HepG2 (cell line): ENCODE results near the gene PDPK1. TPM values are rescaled to one million over a fixed set of nuclear protein-coding genes. Genes with fewer than 3 reads are reported as not detected.
A peak's percentile ranks its signal among the peaks of the same experiment; 100 is the strongest.

Source experiments
- ATF2 ChIP-seq: sonication (generic); formaldehyde crosslinking; IDR thresholded peaks from 2 replicates; pipeline ENCODE4 v1.4.0; 2020; ENCODE audit warnings: missing genetic modification reagents
- HNF1A ChIP-seq, 2 experiments: sonication (generic) in 1 of 2; formaldehyde crosslinking in 1 of 2; IDR thresholded peaks; 2 replicates each; pipeline versions ENCODE4 v1.4.0 to v1.6.1; 2016 to 2020; ENCODE audit warnings: borderline replicate concordance in 1 of 2, low read depth in 1 of 2, mild to moderate bottlenecking in 1 of 2, missing genetic modification reagents in 1 of 2
- HNF1B ChIP-seq: sonication (generic); formaldehyde crosslinking; IDR thresholded peaks from 2 replicates; pipeline ENCODE4 v1.5.1; 2020; ENCODE audit warnings: mild to moderate bottlenecking, moderate library complexity, missing genetic modification reagents
- KDM6A ChIP-seq: IDR thresholded peaks from 2 replicates; pipeline ENCODE4 v1.6.1; 2016; ENCODE audit warnings: low read depth
- MAF1 ChIP-seq: sonication (generic); formaldehyde crosslinking; IDR thresholded peaks from 2 replicates; pipeline ENCODE4 v1.5.0; 2020; ENCODE audit warnings: missing genetic modification reagents, borderline replicate concordance
- NR2F2 ChIP-seq: IDR thresholded peaks from 2 replicates; pipeline ENCODE4 v1.6.1; 2012; ENCODE audit warnings: low read depth, inconsistent platforms, borderline replicate concordance
- RELA ChIP-seq: sonication (generic); formaldehyde crosslinking; IDR thresholded peaks from 2 replicates; pipeline ENCODE4 v1.4.0; 2020; ENCODE audit warnings: missing genetic modification reagents
- SMARCC2 ChIP-seq: fragments of 450-650 bp; IDR thresholded peaks from 2 replicates; pipeline ENCODE4 v1.6.1; 2017; ENCODE audit warnings: antibody characterized with exemption, mild to moderate bottlenecking
- SNAI1 ChIP-seq: sonication (generic); formaldehyde crosslinking; IDR thresholded peaks from 2 replicates; pipeline ENCODE4 v1.5.0; 2020; ENCODE audit warnings: mild to moderate bottlenecking, missing genetic modification reagents, borderline replicate concordance
- ZBTB7B ChIP-seq: sonication (generic); formaldehyde crosslinking; IDR thresholded peaks from 2 replicates; pipeline ENCODE4 v1.4.0; 2020; ENCODE audit warnings: missing genetic modification reagents
- ZNF101 ChIP-seq: sonication (generic); formaldehyde crosslinking; IDR thresholded peaks from 2 replicates; pipeline ENCODE4 v1.4.0; 2020; ENCODE audit warnings: mild to moderate bottlenecking, low read depth, missing genetic modification reagents, borderline replicate concordance
- ZNF788 ChIP-seq: sonication (generic); formaldehyde crosslinking; IDR thresholded peaks from 2 replicates; pipeline ENCODE4 v1.5.0; 2020; ENCODE audit warnings: mild to moderate bottlenecking, missing genetic modification reagents, borderline replicate concordance
- polyA plus RNA-seq, 8 experiments: library from polyadenylated mRNA; depleted of rRNA in 3 of 8; stranded (reverse) in 7 of 8; unstranded in 1 of 8; fragments of >200 nt; fragmentation: Illumina TruSeq in 4 of 8; extraction: Trizol in 4 of 8; gene quantifications; 2 replicates each; pipeline versions ENCODE4 v1.2.1 to v1.2.3, GENCODE V29; 2011 to 2016; ENCODE audit warnings: low read depth in 4 of 8, missing spikeins in 1 of 8, mixed read lengths in 1 of 8; ENCODE audit not compliant: insufficient read depth in 1 of 8
- total RNA-seq, 5 experiments: library from RNA; depleted of rRNA; stranded (reverse); fragments of >200 nt; fragmentation: Illumina TruSeq; extraction: Trizol; gene quantifications; 2 replicates each; pipeline ENCODE4 v1.2.3, GENCODE V29; 2016; ENCODE audit warnings: low read depth in 1 of 5
- TF ChIP-seq, protein P1 (sequence below): sonication (generic); formaldehyde crosslinking; IDR thresholded peaks from 2 replicates; pipeline ENCODE4 v1.4.0; 2020; ENCODE audit warnings: missing genetic modification reagents
- TF ChIP-seq, protein P2 (sequence below): sonication (generic); formaldehyde crosslinking; IDR thresholded peaks from 2 replicates; pipeline ENCODE4 v1.4.0; 2020; ENCODE audit warnings: missing genetic modification reagents, borderline replicate concordance

Gene PDPK1
- total and polyA plus RNA-seq, 2 of the 13 experiments (the other 11 are each of a cell fraction or from before 2014, with no cell fraction given), result 59.6 to 129 TPM

DNA sequence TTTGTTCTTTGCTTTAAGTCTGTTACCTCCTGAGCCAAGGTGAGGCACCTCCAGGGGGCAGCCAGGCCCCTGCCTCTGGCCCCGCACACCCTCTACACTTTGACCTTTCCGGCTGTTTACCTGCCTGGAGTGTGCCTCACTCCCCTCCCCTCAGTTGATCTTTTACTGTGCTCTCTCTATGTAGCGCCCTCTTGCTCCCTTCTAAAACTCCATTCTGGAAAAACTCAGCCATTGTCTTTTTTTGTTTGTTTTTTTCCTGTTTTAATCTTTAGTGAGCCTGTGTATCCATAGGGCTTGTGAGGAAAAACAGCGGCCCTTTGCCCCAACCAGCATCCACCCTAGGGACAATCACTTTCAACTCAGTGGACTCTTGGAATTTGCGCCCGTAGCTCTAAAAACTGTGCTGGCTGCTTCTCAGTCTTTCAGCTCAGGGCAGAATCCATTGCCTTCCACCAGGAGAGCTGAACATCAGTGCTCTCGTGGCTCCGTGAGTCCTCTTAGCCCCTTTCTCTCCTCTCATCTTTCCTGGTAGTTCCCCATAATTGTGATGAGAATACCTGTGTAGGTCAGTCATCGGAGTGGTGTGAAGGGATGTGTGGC, 13.4 kb upstream of the PDPK1 start (continued):
- TF ChIP-seq HNF1B (CRISPR knock-in tag), result peak; percentile 65; the same call in 1 of the 2 replicates
- peak; percentile 85; the same call in 1 of the 2 replicates for TF ChIP-seq ZBTB7B (CRISPR knock-in tag)
- peak; percentile 13; the same call in 1 of the 2 replicates for TF ChIP-seq SNAI1
- TF ChIP-seq, protein P1, sequence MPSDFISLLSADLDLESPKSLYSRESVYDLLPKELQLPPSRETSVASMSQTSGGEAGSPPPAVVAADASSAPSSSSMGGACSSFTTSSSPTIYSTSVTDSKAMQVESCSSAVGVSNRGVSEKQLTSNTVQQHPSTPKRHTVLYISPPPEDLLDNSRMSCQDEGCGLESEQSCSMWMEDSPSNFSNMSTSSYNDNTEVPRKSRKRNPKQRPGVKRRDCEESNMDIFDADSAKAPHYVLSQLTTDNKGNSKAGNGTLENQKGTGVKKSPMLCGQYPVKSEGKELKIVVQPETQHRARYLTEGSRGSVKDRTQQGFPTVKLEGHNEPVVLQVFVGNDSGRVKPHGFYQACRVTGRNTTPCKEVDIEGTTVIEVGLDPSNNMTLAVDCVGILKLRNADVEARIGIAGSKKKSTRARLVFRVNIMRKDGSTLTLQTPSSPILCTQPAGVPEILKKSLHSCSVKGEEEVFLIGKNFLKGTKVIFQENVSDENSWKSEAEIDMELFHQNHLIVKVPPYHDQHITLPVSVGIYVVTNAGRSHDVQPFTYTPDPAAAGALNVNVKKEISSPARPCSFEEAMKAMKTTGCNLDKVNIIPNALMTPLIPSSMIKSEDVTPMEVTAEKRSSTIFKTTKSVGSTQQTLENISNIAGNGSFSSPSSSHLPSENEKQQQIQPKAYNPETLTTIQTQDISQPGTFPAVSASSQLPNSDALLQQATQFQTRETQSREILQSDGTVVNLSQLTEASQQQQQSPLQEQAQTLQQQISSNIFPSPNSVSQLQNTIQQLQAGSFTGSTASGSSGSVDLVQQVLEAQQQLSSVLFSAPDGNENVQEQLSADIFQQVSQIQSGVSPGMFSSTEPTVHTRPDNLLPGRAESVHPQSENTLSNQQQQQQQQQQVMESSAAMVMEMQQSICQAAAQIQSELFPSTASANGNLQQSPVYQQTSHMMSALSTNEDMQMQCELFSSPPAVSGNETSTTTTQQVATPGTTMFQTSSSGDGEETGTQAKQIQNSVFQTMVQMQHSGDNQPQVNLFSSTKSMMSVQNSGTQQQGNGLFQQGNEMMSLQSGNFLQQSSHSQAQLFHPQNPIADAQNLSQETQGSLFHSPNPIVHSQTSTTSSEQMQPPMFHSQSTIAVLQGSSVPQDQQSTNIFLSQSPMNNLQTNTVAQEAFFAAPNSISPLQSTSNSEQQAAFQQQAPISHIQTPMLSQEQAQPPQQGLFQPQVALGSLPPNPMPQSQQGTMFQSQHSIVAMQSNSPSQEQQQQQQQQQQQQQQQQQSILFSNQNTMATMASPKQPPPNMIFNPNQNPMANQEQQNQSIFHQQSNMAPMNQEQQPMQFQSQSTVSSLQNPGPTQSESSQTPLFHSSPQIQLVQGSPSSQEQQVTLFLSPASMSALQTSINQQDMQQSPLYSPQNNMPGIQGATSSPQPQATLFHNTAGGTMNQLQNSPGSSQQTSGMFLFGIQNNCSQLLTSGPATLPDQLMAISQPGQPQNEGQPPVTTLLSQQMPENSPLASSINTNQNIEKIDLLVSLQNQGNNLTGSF (CRISPR knock-in tag), result no peak
- peak; percentile 94 for TF ChIP-seq NR2F2
- TF ChIP-seq KDM6A (CRISPR knock-in tag), result peak; percentile 94
- TF ChIP-seq, protein P2, sequence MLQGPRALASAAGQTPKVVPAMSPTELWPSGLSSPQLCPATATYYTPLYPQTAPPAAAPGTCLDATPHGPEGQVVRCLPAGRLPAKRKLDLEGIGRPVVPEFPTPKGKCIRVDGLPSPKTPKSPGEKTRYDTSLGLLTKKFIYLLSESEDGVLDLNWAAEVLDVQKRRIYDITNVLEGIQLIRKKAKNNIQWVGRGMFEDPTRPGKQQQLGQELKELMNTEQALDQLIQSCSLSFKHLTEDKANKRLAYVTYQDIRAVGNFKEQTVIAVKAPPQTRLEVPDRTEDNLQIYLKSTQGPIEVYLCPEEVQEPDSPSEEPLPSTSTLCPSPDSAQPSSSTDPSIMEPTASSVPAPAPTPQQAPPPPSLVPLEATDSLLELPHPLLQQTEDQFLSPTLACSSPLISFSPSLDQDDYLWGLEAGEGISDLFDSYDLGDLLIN (CRISPR knock-in tag), result no peak
- peak; percentile 68 for TF ChIP-seq HNF1A (IDR thresholded peaks at IDR 0.05; ENCODE audit: low read depth)
- TF ChIP-seq HNF1A (CRISPR knock-in tag; IDR thresholded peaks at IDR 0.05; ENCODE audit: borderline replicate concordance), result peak; percentile 53; the same call in 1 of the 2 replicates
- TF ChIP-seq SMARCC2, result no peak
- TF ChIP-seq RELA (CRISPR knock-in tag), result no peak
- TF ChIP-seq MAF1 (CRISPR knock-in tag), result no peak
- TF ChIP-seq ZNF788 (CRISPR knock-in tag), result peak; percentile 37; the same call in 1 of the 2 replicates
- peak; percentile 62; the same call in 1 of the 2 replicates for TF ChIP-seq ATF2 (CRISPR knock-in tag)
- TF ChIP-seq ZNF101 (CRISPR knock-in tag), result no peak
